ENCODE measurements around the gene LACTBL1.

LACTBL1 gene

DNA sequence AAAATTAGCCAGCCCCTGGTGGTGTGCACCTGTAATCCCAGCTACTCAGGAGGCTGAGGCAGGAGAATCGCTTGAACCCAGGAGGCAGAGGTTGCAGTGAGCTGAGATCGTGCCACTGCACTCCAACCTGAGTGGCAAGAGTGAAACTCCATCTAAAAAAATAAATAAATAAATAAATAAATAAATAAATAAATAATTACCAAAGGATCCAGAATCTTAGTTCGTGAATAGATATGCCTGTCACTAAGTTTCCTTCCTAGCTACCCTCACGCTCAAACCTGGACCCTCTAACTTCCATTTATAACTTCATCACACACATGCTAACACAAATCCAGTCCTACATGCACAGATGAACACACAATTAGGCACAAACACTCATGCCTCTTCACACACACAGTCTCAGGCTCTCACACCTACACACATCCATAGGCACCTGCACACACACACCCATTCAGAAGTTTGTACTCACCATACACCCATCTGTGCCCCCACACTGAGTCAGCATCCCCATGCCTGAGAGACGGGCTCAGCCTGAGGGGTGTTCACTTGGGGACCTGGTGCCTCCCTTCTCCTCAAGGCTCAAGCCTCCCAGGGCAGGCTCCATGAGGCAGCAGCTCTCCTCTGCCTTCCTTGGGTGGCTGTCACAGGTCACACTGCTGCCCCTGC is 61.5 kb downstream of the LACTBL1 start:
- no peak for DNase-seq

DNA sequence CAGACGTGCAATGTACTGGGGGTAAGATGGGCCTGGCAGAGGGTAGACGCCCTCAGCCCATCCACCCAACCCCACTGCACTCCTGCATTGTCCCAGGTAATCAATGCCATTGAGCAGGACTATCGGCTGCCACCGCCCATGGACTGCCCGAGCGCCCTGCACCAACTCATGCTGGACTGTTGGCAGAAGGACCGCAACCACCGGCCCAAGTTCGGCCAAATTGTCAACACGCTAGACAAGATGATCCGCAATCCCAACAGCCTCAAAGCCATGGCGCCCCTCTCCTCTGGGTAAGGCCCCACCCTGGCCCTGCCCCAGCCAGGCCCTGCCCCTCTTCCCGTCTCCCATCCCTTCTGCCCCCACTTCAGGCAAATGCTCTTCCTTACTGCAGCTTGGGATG is 62.4 kb downstream of the LACTBL1 start:
- no peak for DNase-seq

DNA sequence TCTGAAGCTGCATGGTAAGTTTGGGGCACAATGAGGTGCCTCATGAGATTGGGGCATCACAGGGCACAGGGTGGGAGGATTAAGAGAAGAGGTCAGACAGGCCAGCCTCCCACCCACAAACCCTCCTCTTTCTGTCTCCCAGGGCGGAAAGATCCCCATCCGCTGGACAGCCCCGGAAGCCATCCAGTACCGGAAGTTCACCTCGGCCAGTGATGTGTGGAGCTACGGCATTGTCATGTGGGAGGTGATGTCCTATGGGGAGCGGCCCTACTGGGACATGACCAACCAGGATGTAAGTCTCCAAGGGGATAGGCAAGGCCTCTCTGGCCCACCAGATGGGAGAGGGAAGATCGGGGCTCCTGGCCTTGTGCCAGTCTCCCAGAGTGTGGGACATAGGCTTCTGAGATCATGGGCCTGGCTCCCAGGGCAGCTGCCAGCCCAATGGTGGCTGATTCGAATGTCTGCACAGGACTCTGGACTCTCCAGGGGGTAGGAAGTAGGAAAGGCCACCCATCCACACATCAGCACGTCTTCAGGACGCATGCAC is 63.7 kb downstream of the LACTBL1 start:
- DNase-seq: no peak

DNA sequence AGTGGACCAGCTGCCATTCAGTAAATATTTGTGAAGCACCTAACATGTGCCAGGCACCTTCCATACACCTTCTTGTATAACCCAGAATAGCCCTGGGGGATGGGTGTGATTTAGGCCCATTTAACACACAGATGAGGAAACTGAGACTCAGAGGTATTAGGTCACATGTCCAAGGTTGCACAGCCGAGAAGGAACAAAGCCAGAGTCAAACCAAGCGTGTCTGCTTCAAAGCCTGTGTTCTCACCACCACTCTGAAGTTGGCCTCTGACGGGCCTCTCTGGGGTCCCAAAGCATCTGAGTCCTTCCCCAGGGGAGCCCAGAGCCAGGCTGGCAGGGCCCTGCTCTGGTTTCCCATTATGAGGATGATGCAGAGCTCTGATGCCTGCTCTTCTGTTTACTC is 65.1 kb downstream of the LACTBL1 start:
- DNase-seq: no peak

DNA sequence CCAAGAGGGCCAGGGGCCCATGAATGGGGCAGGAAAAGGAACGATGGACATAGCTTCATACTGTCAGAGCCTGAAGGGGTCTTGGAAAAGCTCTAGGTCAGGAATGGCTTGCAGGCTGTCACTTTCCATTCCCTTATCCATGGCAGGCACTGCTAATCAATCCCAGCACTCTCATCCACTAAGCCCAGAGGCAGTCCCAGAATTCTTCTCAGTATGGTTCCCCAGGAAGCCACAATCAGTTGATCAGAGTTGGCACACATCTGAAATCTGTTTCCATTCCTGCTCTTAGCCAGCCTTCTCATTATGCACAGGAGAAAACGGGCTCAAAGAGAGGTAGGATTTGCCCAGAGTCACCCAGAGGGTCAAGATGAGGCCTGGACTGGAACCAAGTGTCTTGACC is 65.7 kb downstream of the LACTBL1 start:
- DNase-seq: no peak

DNA sequence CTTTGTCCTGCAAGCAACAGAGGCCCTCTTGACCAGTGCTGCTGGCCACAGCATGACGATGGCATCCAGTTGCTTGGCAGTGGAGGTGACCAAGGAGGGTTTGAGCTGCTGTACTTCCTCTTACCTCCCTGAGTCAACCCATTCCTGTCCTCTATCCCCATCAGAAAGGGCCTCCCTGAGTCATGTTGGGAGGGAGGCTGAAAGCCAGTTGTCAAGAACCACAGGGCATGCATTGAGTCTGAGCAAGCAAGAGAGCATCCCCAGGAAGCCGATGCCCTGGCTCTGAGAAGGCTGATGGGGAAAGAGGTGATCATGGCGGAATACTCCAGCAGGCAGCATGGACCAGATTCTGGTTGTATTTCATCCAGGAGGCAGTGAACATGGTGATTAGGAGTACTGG is 69.6 kb downstream of the LACTBL1 start:
- no peak for DNase-seq
